B cell (primary cell): ENCODE data around the gene PDLIM7. TPM values are rescaled to one million over a fixed set of nuclear protein-coding genes. Genes with fewer than 3 reads are reported as not detected.

Source experiments
- ATAC-seq: fragments of 200-7000 bp; cut with Tn5 transposase; one replicate; pipeline ENCODE4 v1.10.0; 2021; ENCODE audit warnings: low read depth, mild to moderate bottlenecking, moderate number of reproducible peaks, moderate library complexity
- CTCF ChIA-PET: fragments of 350-600 bp; sonication (Branson Sonifier 250); formaldehyde crosslinking; loops from one replicate; lab custom pipeline; 2021; ENCODE audit warnings: antibody characterized with exemption, inconsistent platforms; lab: Charles Lee
- POLR2A ChIA-PET: fragments of 350-600 bp; sonication (Branson Sonifier 250); formaldehyde crosslinking; loops from one replicate; lab custom pipeline; 2021; ENCODE audit warnings: antibody characterized with exemption; lab: Charles Lee
- DNase-seq: peaks from one replicate; pipeline ENCODE4 v3.0.0; 2013
- H2AFZ ChIP-seq: 2 replicates; pipeline ENCODE4 v1.6.1; 2012; ENCODE audit warnings: mild to moderate bottlenecking, low read depth, low read length; ENCODE audit not compliant: insufficient read depth, poor library complexity, severe bottlenecking
- H3K27ac ChIP-seq, 2 donors: 1 replicate in 1 of 2; 2 replicates in 1 of 2; pipeline ENCODE4 v1.5.1; 2012 to 2013; ENCODE audit warnings: low read length in 2 of 2, mild to moderate bottlenecking in 2 of 2, moderate library complexity in 1 of 2
- H3K27me3 ChIP-seq, 4 experiments: fragments of 200-600 bp in 1 of 4; sonication (generic) in 1 of 4; replicated peaks in 1 of 4; 1 replicate in 2 of 4; 2 replicates in 2 of 4; pipeline versions ENCODE4 v1.6.1 to v1.7.0; 2013 to 2016; ENCODE audit warnings: low read length in 3 of 4, mild to moderate bottlenecking in 2 of 4, mixed read lengths in 1 of 4, moderate library complexity in 1 of 4; ENCODE audit not compliant: insufficient read depth in 4 of 4, control insufficient read depth in 3 of 4; ENCODE audit errors: control extremely low read depth in 1 of 4
- H3K36me3 ChIP-seq, 2 experiments: replicated peaks in 1 of 2; 1 replicate in 1 of 2; 2 replicates in 1 of 2; pipeline versions ENCODE4 v1.6.1 to v1.7.1; 2013; ENCODE audit warnings: low read length in 1 of 2; ENCODE audit not compliant: insufficient read depth in 2 of 2, control insufficient read depth in 1 of 2; ENCODE audit errors: control extremely low read depth in 1 of 2, extremely low read depth in 1 of 2
- H3K4me1 ChIP-seq, 2 donors: fragments of 200-600 bp in 1 of 2; sonication (generic) in 1 of 2; 1 replicate in 1 of 2; 2 replicates in 1 of 2; pipeline versions ENCODE4 v1.5.1 to v1.6.1; 2013 to 2017; ENCODE audit warnings: low read length in 2 of 2; ENCODE audit not compliant: control insufficient read depth in 2 of 2, insufficient read depth in 2 of 2
- H3K4me2 ChIP-seq: replicated peaks from 2 replicates; pipeline ENCODE3; 2012; ENCODE audit warnings: mild to moderate bottlenecking, low read depth, low read length; ENCODE audit not compliant: poor library complexity, severe bottlenecking
- H3K4me3 ChIP-seq, 5 experiments: fragments of 200-600 bp in 1 of 5; sonication (generic) in 1 of 5; 1 replicate in 3 of 5; 2 replicates in 2 of 5; pipeline versions ENCODE4 v1.5.1 to v1.7.0; 2011 to 2016; ENCODE audit warnings: low read length in 4 of 5, mild to moderate bottlenecking in 4 of 5, low read depth in 2 of 5, control low read depth in 1 of 5, moderate library complexity in 1 of 5; ENCODE audit not compliant: insufficient read depth in 1 of 5; ENCODE audit errors: control extremely low read depth in 1 of 5, extremely low read depth in 1 of 5
- H3K79me2 ChIP-seq: fragments of 200-600 bp; sonication (generic); one replicate; pipeline ENCODE4 v1.6.0; 2016; ENCODE audit warnings: low read length; ENCODE audit not compliant: control insufficient read depth, insufficient read depth
- H3K9ac ChIP-seq: fragments of 200-600 bp; sonication (generic); 2 replicates; pipeline ENCODE4 v1.6.1; 2017; ENCODE audit warnings: mild to moderate bottlenecking, low read length, moderate library complexity
- H3K9me3 ChIP-seq, 3 donors: one replicate each; pipeline versions ENCODE4 v1.6.1 to v1.7.1; 2013; ENCODE audit warnings: low read length in 2 of 3; ENCODE audit not compliant: control insufficient read depth in 2 of 3, insufficient read depth in 1 of 3; ENCODE audit errors: control extremely low read depth in 1 of 3
- H4K20me1 ChIP-seq: 2 replicates; pipeline ENCODE4 v1.6.0; 2012; ENCODE audit warnings: mild to moderate bottlenecking, low read length; ENCODE audit not compliant: insufficient read depth, control insufficient read depth, poor library complexity, severe bottlenecking
- H3K27ac Mint-ChIP-seq: one replicate; pipeline ENCODE4 v1.8.0; 2021; ENCODE audit warnings: mixed read lengths
- H3K27me3 Mint-ChIP-seq: one replicate; pipeline ENCODE4 v1.8.0; 2021; ENCODE audit warnings: mixed read lengths
- H3K4me1 Mint-ChIP-seq: one replicate; pipeline ENCODE4 v1.8.0; 2021; ENCODE audit warnings: mixed read lengths
- H3K4me3 Mint-ChIP-seq: one replicate; pipeline ENCODE4 v1.8.0; 2021; ENCODE audit warnings: mixed read lengths
- H3K9me3 Mint-ChIP-seq: one replicate; pipeline ENCODE4 v1.8.0; 2022; ENCODE audit warnings: mixed read lengths; ENCODE audit not compliant: insufficient read depth
- CTCF ChIP-seq: fragments of 200-600 bp; IDR thresholded peaks from one replicate; pipeline ENCODE4 v1.8.0; 2022; ENCODE audit warnings: antibody characterized with exemption, mild to moderate bottlenecking
- EZH2 ChIP-seq: IDR thresholded peaks from 2 replicates; pipeline ENCODE4 v1.6.1; 2012; ENCODE audit warnings: borderline replicate concordance, low read depth, mild to moderate bottlenecking, moderate library complexity, low read length; ENCODE audit not compliant: insufficient read depth, poor library complexity, severe bottlenecking
- WGBS: methylation state at CpG from one replicate; pipeline ENCODE4 v1.1.5; 2013; ENCODE audit warnings: missing lambda C conversion rate; ENCODE audit not compliant: insufficient coverage; 5-methylcytosine and 5-hydroxymethylcytosine counted together
- intact Hi-C: fragments of 100-400 bp; cut with micrococcal nuclease; formaldehyde crosslinking; loops from one replicate; pipeline ENCODE4 v1.10.0; 2022
- polyA plus RNA-seq: library from polyadenylated mRNA; depleted of rRNA; stranded (reverse); fragments of >200 nt; gene quantifications from 2 replicates; pipeline ENCODE4 v1.2.3, GENCODE V29; 2012
- total RNA-seq, 2 donors: library from RNA; stranded (reverse); fragments of 120-200 nt in 1 of 2; gene quantifications; 1 replicate in 1 of 2; 2 replicates in 1 of 2; pipeline versions ENCODE4 v1.2.3 to v1.2.4, GENCODE V29; 2013 to 2022

PDLIM7 gene
- total and polyA plus RNA-seq, 2 donors (not counting 1 experiment from before 2014, with no cell fraction given): 23.9 to 25.8 TPM

GRCh38 chr5:177483042-177483441 lies 14.4 kb downstream of the PDLIM7 start:
- peaks cover 0 to 8% of the 10 kb centered on the region in 2 experiments for H3K36me3 ChIP-seq
- CTCF ChIA-PET: interaction anchor here (0.6 kb wide), 1 partner anchor 51 kb away, joined by 4 read pairs; no protein-coding TSS in a partner anchor
- intact Hi-C loops: no loop called here
- H3K27me3 ChIP-seq: no peaks in the 10 kb centered on the region
- no peak overlapping the region for H3K4me3 Mint-ChIP-seq
- H3K9me3 Mint-ChIP-seq: no peaks in the 10 kb centered on the region
- peaks cover 17% of the 10 kb centered on the region for H3K4me1 Mint-ChIP-seq
- H3K27ac ChIP-seq: no peak overlapping the region
- H2AFZ ChIP-seq: no peak overlapping the region
- no peak overlapping the region for H3K4me2 ChIP-seq
- TF ChIP-seq EZH2 (no peak), CTCF (no peak)
- no peaks in the 10 kb centered on the region for H4K20me1 ChIP-seq
- H3K27me3 Mint-ChIP-seq: no peaks in the 10 kb centered on the region
- H3K9ac ChIP-seq: no peak overlapping the region
- H3K9me3 ChIP-seq: no peaks in the 10 kb centered on the region
- no peak overlapping the region for H3K27ac Mint-ChIP-seq
- H3K79me2 ChIP-seq: no peaks in the 10 kb centered on the region
- peaks cover 14 to 19% of the 10 kb centered on the region in 2 donors for H3K4me1 ChIP-seq
- POLR2A ChIA-PET: no interaction called here
- H3K4me3 ChIP-seq: no peak overlapping the region
- no peak for ATAC-seq
- no peak for DNase-seq
- WGBS: 94% methylated on average over 8 of the region's 9 CpGs

- Histone ChIP-seq H2AFZ (no peak overlapping the region), H3K27ac (no peak overlapping the region), H3K4me3 (no peak overlapping the region), H3K79me2 (no peaks in the 10 kb centered on the region), H3K27me3 (no peaks in the 10 kb centered on the region), H3K9ac (no peak overlapping the region), H3K9me3 (no peaks in the 10 kb centered on the region), H3K4me1 (peaks cover 14 to 19% of the 10 kb centered on the region in 2 donors), H3K36me3 (peaks cover 0 to 3% of the 10 kb centered on the region in 2 experiments), H3K4me2 (no peak overlapping the region), H4K20me1 (no peaks in the 10 kb centered on the region)
- peaks cover 17% of the 10 kb centered on the region for H3K4me1 Mint-ChIP-seq
- intact Hi-C loops: no loop called here
- DNase-seq (no peak), ATAC-seq (no peak)
- no peak overlapping the region for H3K4me3 Mint-ChIP-seq
- no peaks in the 10 kb centered on the region for H3K27me3 Mint-ChIP-seq
- POLR2A ChIA-PET: interaction anchor here (0.7 kb wide), 1 partner anchor 78 kb away, joined by 6 read pairs; no protein-coding TSS in a partner anchor
- 99% methylated on average over 8 of the region's 10 CpGs for WGBS
- H3K9me3 Mint-ChIP-seq: no peaks in the 10 kb centered on the region
- no peak overlapping the region for H3K27ac Mint-ChIP-seq
- CTCF ChIA-PET: no interaction called here
- TF ChIP-seq CTCF: no peak
- no peak for TF ChIP-seq EZH2
Observed at GRCh38 chr5:177482359-177482795, 15.0 kb downstream of the PDLIM7 start.
